Activated naive CD8-positive, alpha-beta T cell (primary cell): ENCODE data around the gene PEDS1.
"Not testable (repeated sequence)": the region's sequence is repeated elsewhere in the genome, so short reads cannot be mapped to it uniquely, and the experiment has no call there.

Source experiments
- H3K27ac Mint-ChIP-seq: one replicate; pipeline ENCODE4 v1.8.0; 2021; ENCODE audit warnings: mixed read lengths
- H3K27me3 Mint-ChIP-seq: one replicate; pipeline ENCODE4 v1.8.0; 2021; ENCODE audit warnings: mixed read lengths
- H3K36me3 Mint-ChIP-seq: one replicate; pipeline ENCODE4 v1.8.0; 2021; ENCODE audit warnings: mixed read lengths
- H3K4me1 Mint-ChIP-seq: one replicate; pipeline ENCODE4 v1.8.0; 2021; ENCODE audit warnings: low read depth, mixed read lengths
- H3K4me3 Mint-ChIP-seq: one replicate; pipeline ENCODE4 v1.8.0; 2021; ENCODE audit warnings: mild to moderate bottlenecking, mixed read lengths
- H3K9me3 Mint-ChIP-seq: one replicate; pipeline ENCODE4 v1.8.0; 2021; ENCODE audit warnings: low read depth, mixed read lengths

Gene PEDS1

GRCh38 chr20:50136822-50137599 lies 16.5 kb downstream of the PEDS1 start:
- Mint-ChIP-seq H3K27ac (peak overlapping the region; percentile 11), H3K4me3 (peak overlapping the region; percentile 27), H3K27me3 (no peaks in the 10 kb centered on the region), H3K4me1 (peaks cover 17% of the 10 kb centered on the region), H3K9me3 (no peaks in the 10 kb centered on the region), H3K36me3 (peaks cover 2% of the 10 kb centered on the region)

DNA sequence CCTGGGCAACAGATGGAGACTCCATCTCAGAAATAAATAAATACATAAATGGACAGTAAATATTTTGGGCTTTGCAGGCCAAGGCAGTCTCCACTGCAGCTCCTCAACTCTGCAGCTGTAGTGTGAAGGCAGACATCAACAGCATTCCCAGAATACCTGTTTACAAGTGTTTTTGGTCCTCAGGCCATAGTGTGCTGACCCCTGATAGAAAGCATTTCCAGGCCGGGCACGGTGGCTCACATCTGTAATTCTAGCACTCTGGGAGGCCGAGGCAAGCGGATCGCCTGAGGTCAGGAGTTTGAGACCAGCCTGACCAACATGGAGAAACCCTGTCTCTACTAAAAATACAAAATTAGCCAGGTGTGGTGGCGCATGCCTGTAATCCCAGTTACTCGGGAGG lies 18.4 kb downstream of the PEDS1 start:
- H3K36me3 Mint-ChIP-seq, H3K27me3 Mint-ChIP-seq, H3K27ac Mint-ChIP-seq, H3K9me3 Mint-ChIP-seq, H3K4me3 Mint-ChIP-seq: not testable (repeated sequence)
- H3K4me1 Mint-ChIP-seq, result peaks cover 13% of the 10 kb centered on the region

DNA sequence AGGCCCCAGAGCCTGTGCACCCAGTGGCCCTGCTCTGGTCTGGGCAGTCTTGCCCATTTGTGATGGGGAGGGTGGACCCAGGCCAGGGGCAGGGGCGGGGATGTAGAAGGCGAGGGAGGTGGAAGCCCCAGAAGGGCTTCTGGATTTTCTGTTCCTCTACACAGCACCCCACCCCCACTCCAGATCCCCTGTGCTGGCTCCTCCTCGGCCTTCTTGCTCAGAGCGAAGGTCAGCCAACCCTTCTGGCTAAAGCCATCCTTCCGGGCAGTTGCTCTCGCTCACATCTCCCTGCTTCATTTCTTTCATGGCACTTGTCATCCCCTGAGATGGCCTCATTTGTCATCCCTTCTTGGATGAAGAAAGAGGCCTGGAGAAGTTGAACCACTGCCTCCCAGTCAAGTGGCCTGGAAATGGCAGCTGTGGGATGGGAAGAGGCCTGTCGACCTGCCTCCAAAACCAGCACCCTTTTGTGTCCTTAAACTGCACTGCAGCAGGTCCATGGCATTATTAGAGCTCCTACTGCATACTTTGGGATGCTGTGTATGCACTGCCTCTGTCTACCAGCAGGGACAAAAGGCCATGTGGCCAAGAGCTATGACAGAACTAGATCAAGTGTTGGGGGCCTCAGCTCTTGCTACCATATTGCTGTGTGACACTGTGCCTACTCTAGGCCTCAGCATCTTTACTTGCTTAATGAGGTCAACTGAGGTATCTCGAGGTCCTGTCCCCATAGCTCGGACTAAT lies 19.9 kb downstream of the PEDS1 start:
- no peaks in the 10 kb centered on the region for H3K9me3 Mint-ChIP-seq
- peaks cover 2% of the 10 kb centered on the region for H3K36me3 Mint-ChIP-seq
- H3K27me3 Mint-ChIP-seq, result no peaks in the 10 kb centered on the region
- H3K27ac Mint-ChIP-seq, result no peak overlapping the region
- peaks cover 13% of the 10 kb centered on the region for H3K4me1 Mint-ChIP-seq
- no peak overlapping the region for H3K4me3 Mint-ChIP-seq

- Mint-ChIP-seq H3K27me3 (no peaks in the 10 kb centered on the region), H3K36me3 (peaks cover 2% of the 10 kb centered on the region), H3K9me3 (no peaks in the 10 kb centered on the region), H3K4me3 (no peak overlapping the region), H3K27ac (no peak overlapping the region), H3K4me1 (peaks cover 12% of the 10 kb centered on the region)
Measured at GRCh38 chr20:50133041-50133440, 20.5 kb downstream of the PEDS1 start.

GRCh38 chr20:50130995-50131394 lies 22.5 kb downstream of the PEDS1 start:
- Mint-ChIP-seq H3K9me3 (no peaks in the 10 kb centered on the region), H3K36me3 (peaks cover 2% of the 10 kb centered on the region), H3K4me3 (no peak overlapping the region), H3K4me1 (peaks cover 3% of the 10 kb centered on the region), H3K27me3 (no peaks in the 10 kb centered on the region), H3K27ac (no peak overlapping the region)

GRCh38 chr20:50130356-50130723 lies 23.2 kb downstream of the PEDS1 start:
- Mint-ChIP-seq H3K27me3 (no peaks in the 10 kb centered on the region), H3K9me3 (no peaks in the 10 kb centered on the region), H3K27ac (peak overlapping the region; percentile 28), H3K4me1 (peaks cover 3% of the 10 kb centered on the region), H3K4me3 (no peak overlapping the region), H3K36me3 (peaks cover 2% of the 10 kb centered on the region)

GRCh38 chr20:50129662-50130355 lies 23.7 kb downstream of the PEDS1 start:
- no peak overlapping the region for H3K4me3 Mint-ChIP-seq
- H3K36me3 Mint-ChIP-seq, result peaks cover 2% of the 10 kb centered on the region
- peak overlapping the region; percentile 28 for H3K27ac Mint-ChIP-seq
- H3K4me1 Mint-ChIP-seq, result peaks cover 3% of the 10 kb centered on the region
- no peaks in the 10 kb centered on the region for H3K9me3 Mint-ChIP-seq
- no peaks in the 10 kb centered on the region for H3K27me3 Mint-ChIP-seq

GRCh38 chr20:50128520-50128905 lies 25.0 kb downstream of the PEDS1 start:
- peaks cover 3% of the 10 kb centered on the region for H3K4me1 Mint-ChIP-seq
- peaks cover 4% of the 10 kb centered on the region for H3K36me3 Mint-ChIP-seq
- no peak overlapping the region for H3K27ac Mint-ChIP-seq
- H3K9me3 Mint-ChIP-seq, result no peaks in the 10 kb centered on the region
- H3K27me3 Mint-ChIP-seq, result no peaks in the 10 kb centered on the region
- H3K4me3 Mint-ChIP-seq, result no peak overlapping the region

- no peak overlapping the region for H3K27ac Mint-ChIP-seq
- peaks cover 3% of the 10 kb centered on the region for H3K4me1 Mint-ChIP-seq
- no peaks in the 10 kb centered on the region for H3K9me3 Mint-ChIP-seq
- H3K4me3 Mint-ChIP-seq, result no peak overlapping the region
- H3K36me3 Mint-ChIP-seq, result peaks cover 6% of the 10 kb centered on the region
- H3K27me3 Mint-ChIP-seq, result no peaks in the 10 kb centered on the region
Measured at GRCh38 chr20:50127587-50128519, 25.7 kb downstream of the PEDS1 start.

GRCh38 chr20:50126662-50127061 lies 26.9 kb downstream of the PEDS1 start:
- Mint-ChIP-seq H3K9me3 (no peaks in the 10 kb centered on the region), H3K4me1 (no peaks in the 10 kb centered on the region), H3K36me3 (peaks cover 3% of the 10 kb centered on the region), H3K27ac (no peak overlapping the region), H3K27me3 (no peaks in the 10 kb centered on the region), H3K4me3 (no peak overlapping the region)

- Mint-ChIP-seq H3K4me1 (peaks cover 2% of the 10 kb centered on the region), H3K27ac (no peak overlapping the region), H3K27me3 (no peaks in the 10 kb centered on the region), H3K4me3 (no peak overlapping the region), H3K36me3 (peaks cover 3% of the 10 kb centered on the region), H3K9me3 (no peaks in the 10 kb centered on the region)
Measured at GRCh38 chr20:50125279-50125678, 28.2 kb downstream of the PEDS1 start.

DNA sequence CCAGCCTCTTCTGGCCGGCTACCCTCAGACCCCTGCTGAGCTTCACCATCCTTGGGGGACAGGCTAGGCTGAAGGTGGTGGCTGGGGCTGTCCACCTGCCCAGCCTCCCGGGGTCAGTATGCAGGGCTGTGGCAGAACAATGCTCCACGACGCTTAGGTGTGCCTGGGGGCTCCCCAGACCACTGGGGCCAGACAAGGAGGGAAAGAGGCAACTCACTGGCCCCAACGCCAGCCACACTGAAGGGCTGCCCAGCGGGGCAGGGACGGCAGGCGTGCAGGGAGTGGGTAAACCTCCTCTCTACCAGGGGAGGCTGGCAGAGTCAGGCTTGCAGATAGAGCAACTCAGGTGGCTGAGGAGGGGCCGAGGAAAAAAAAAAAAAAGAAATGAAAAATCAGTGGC lies 29.0 kb downstream of the PEDS1 start:
- H3K27ac Mint-ChIP-seq, result no peak overlapping the region
- peaks cover 3% of the 10 kb centered on the region for H3K36me3 Mint-ChIP-seq
- no peaks in the 10 kb centered on the region for H3K9me3 Mint-ChIP-seq

GRCh38 chr20:50123418-50123817 lies 30.1 kb downstream of the PEDS1 start:
- H3K4me1 Mint-ChIP-seq, result peaks cover 2% of the 10 kb centered on the region
- no peak overlapping the region for H3K4me3 Mint-ChIP-seq
- peaks cover 3% of the 10 kb centered on the region for H3K36me3 Mint-ChIP-seq
- H3K27ac Mint-ChIP-seq, result peak overlapping the region; percentile 28
- H3K27me3 Mint-ChIP-seq, result no peaks in the 10 kb centered on the region
- H3K9me3 Mint-ChIP-seq, result no peaks in the 10 kb centered on the region

More for the DNA sequence above, 29.0 kb downstream of the PEDS1 start:
- H3K27me3 Mint-ChIP-seq, result no peaks in the 10 kb centered on the region
- peaks cover 2% of the 10 kb centered on the region for H3K4me1 Mint-ChIP-seq
- H3K4me3 Mint-ChIP-seq, result no peak overlapping the region

- Mint-ChIP-seq H3K4me3 (no peak overlapping the region), H3K4me1 (peaks cover 2% of the 10 kb centered on the region), H3K27ac (no peak overlapping the region), H3K27me3 (no peaks in the 10 kb centered on the region), H3K9me3 (no peaks in the 10 kb centered on the region), H3K36me3 (peaks cover 3% of the 10 kb centered on the region)
Measured at GRCh38 chr20:50122763-50123162, 30.8 kb downstream of the PEDS1 start.
